Osteoblast (primary cell): Measurements from ENCODE around the gene CREBL2. TPM values are rescaled to one million over a fixed set of nuclear protein-coding genes. Genes with fewer than 3 reads are reported as not detected.
A peak's percentile ranks its signal among the peaks of the same experiment; 100 is the strongest.
"Not testable (repeated sequence)": the region's sequence is repeated elsewhere in the genome, so short reads cannot be mapped to it uniquely, and the experiment has no call there.

ENCODE experiments used
- DNase-seq: peaks from one replicate; pipeline ENCODE4 v3.0.0; 2011; ENCODE audit warnings: low spot score, mixed read lengths; ENCODE audit not compliant: insufficient read length; ENCODE audit errors: missing footprints
- H2AFZ ChIP-seq: 2 replicates; pipeline ENCODE4 v1.6.0; 2011; ENCODE audit warnings: mild to moderate bottlenecking, low read length
- H3K27ac ChIP-seq: 2 replicates; pipeline ENCODE4 v1.5.1; 2011; ENCODE audit warnings: mild to moderate bottlenecking, low read depth, low read length, moderate library complexity
- H3K27me3 ChIP-seq: 2 replicates; pipeline ENCODE4 v1.6.0; 2012; ENCODE audit warnings: mild to moderate bottlenecking, control low read depth, inconsistent platforms, low read length, moderate library complexity; ENCODE audit not compliant: insufficient read depth
- H3K36me3 ChIP-seq: 2 replicates; pipeline ENCODE4 v1.5.1; 2011; ENCODE audit warnings: mild to moderate bottlenecking, low read length, control low read depth, moderate library complexity; ENCODE audit not compliant: insufficient read depth
- H3K4me1 ChIP-seq: 2 replicates; pipeline ENCODE4 v1.5.1; 2011; ENCODE audit warnings: mild to moderate bottlenecking, low read length, control low read depth, moderate library complexity; ENCODE audit not compliant: insufficient read depth
- H3K4me2 ChIP-seq: 2 replicates; pipeline ENCODE4 v1.6.0; 2011; ENCODE audit warnings: mild to moderate bottlenecking, low read length; ENCODE audit not compliant: insufficient read depth
- H3K4me3 ChIP-seq: fragments of 200-600 bp; sonication (generic); 3 replicates; pipeline ENCODE4 v1.5.1; 2012; ENCODE audit warnings: mild to moderate bottlenecking, low read length, inconsistent platforms; ENCODE audit not compliant: insufficient read depth
- H3K79me2 ChIP-seq: 2 replicates; pipeline ENCODE4 v1.6.0; 2012; ENCODE audit warnings: mild to moderate bottlenecking, low read length, control low read depth, inconsistent platforms; ENCODE audit not compliant: insufficient read depth
- H3K9me3 ChIP-seq: 2 replicates; pipeline ENCODE4 v1.5.1; 2011; ENCODE audit warnings: low read depth, low read length, control low read depth
- H4K20me1 ChIP-seq: 2 replicates; pipeline ENCODE4 v1.6.0; 2012; ENCODE audit warnings: mild to moderate bottlenecking, low read length, control low read depth; ENCODE audit not compliant: insufficient read depth
- total RNA-seq: library from RNA; depleted of rRNA; stranded (reverse); fragments of >200 nt; gene quantifications from 2 replicates; pipeline ENCODE4 v1.2.3, GENCODE V29; 2012
- TF ChIP-seq, protein P1 (sequence below): IDR thresholded peaks from 2 replicates; pipeline ENCODE4 v1.5.1; 2011; ENCODE audit warnings: mild to moderate bottlenecking, low read depth, low read length, moderate library complexity; ENCODE audit errors: extremely low read depth

CREBL2 gene
- total RNA-seq, 1 donor = 47.0 TPM

DNA sequence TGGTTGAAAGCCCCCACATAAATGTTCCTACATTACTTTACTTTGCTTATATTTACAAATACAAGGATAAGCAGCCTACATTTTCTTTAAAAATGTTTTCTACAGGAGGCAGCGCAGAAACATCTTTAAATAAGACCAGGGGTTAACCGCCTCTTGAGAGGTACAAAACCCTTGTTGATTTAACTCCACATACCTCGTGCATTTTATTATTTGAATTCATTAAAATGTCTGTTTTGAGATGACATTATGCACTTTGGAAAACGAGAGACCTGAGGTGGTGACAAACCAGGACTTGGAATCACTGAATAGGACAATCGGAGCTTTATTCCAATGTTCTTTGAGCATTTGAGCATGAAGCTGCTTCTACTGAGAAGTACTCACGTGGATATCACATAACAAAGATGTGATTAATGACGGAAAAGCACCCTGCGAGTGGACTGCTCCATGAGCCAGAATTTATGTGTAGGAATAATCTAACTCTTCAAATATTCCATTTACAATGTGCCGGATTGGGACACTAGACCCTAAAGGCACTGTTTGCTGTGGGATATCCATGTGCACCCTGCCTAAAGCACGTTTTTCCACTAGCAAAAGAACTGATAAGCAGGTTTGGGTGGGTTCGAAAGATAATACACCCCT, 48.3 kb upstream of the CREBL2 start:
- TF ChIP-seq, protein P1, sequence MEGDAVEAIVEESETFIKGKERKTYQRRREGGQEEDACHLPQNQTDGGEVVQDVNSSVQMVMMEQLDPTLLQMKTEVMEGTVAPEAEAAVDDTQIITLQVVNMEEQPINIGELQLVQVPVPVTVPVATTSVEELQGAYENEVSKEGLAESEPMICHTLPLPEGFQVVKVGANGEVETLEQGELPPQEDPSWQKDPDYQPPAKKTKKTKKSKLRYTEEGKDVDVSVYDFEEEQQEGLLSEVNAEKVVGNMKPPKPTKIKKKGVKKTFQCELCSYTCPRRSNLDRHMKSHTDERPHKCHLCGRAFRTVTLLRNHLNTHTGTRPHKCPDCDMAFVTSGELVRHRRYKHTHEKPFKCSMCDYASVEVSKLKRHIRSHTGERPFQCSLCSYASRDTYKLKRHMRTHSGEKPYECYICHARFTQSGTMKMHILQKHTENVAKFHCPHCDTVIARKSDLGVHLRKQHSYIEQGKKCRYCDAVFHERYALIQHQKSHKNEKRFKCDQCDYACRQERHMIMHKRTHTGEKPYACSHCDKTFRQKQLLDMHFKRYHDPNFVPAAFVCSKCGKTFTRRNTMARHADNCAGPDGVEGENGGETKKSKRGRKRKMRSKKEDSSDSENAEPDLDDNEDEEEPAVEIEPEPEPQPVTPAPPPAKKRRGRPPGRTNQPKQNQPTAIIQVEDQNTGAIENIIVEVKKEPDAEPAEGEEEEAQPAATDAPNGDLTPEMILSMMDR = no peak
- no peaks in the 10 kb centered on the region for H3K36me3 ChIP-seq
- peaks cover 3% of the 10 kb centered on the region for H3K9me3 ChIP-seq
- H3K4me3 ChIP-seq = peak overlapping the region; percentile 94
- no peaks in the 10 kb centered on the region for H4K20me1 ChIP-seq
- H3K4me1 ChIP-seq = peaks cover 20% of the 10 kb centered on the region
- H2AFZ ChIP-seq = peak overlapping the region; percentile 88
- H3K4me2 ChIP-seq = peak overlapping the region; percentile 91
- peak; percentile 78 for DNase-seq
- peaks cover 24% of the 10 kb centered on the region for H3K79me2 ChIP-seq
- H3K27ac ChIP-seq = peak overlapping the region; percentile 89
- H3K27me3 ChIP-seq = no peaks in the 10 kb centered on the region

DNA sequence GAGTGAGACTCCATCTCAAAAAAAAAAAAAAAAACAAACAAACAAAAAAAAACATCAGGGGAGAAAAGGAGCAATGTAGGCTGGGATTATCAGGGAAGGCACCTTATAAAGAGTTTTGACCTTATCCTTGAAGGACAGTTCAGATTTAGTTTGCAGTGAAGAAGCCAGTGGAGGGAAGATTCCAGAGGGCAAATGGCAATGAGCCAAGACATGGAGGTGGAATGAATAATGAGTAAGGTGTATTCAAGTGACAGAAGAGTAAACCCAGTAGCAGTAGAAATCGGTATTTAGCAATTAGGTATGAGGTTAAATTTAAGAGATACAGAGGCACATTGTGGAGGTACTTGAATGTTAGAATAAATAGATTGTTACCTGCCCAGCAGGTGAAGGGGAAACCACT, 46.8 kb upstream of the CREBL2 start:
- TF ChIP-seq, protein P1 = no peak
- H3K36me3 ChIP-seq = no peaks in the 10 kb centered on the region
- H3K4me3 ChIP-seq = no peak overlapping the region
- peaks cover 3% of the 10 kb centered on the region for H3K9me3 ChIP-seq
- DNase-seq = no peak
- H2AFZ ChIP-seq = no peak overlapping the region
- H3K4me2 ChIP-seq = no peak overlapping the region
- peaks cover 20% of the 10 kb centered on the region for H3K4me1 ChIP-seq
- H3K79me2 ChIP-seq = peaks cover 16% of the 10 kb centered on the region
- H4K20me1 ChIP-seq = no peaks in the 10 kb centered on the region
- H3K27ac ChIP-seq = no peak overlapping the region
- no peaks in the 10 kb centered on the region for H3K27me3 ChIP-seq

DNA sequence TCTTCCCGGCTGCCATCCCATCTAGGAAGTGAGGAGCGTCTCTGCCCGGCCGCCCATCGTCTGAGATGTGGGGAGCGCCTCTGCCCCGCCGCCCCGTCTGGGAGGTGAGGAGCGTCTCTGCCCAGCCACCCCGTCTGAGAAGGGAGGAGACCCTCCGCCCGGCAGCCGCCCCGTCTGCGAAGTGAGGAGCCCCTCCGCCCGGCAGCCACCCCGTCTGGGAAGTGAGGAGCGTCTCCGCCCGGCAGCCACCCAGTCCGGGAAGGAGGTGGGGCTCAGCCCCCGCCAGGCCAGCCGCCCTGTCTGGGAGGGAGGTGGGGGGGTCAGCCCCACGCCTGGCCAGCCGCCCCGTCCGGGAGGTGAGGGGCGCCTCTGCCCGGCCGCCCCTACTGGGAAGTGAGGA, 45.7 kb upstream of the CREBL2 start:
- H3K9me3 ChIP-seq, H3K79me2 ChIP-seq, H3K36me3 ChIP-seq, H2AFZ ChIP-seq, H3K27ac ChIP-seq, H4K20me1 ChIP-seq, DNase-seq, H3K27me3 ChIP-seq, H3K4me2 ChIP-seq, H3K4me3 ChIP-seq: not testable (repeated sequence)
- peaks cover 10% of the 10 kb centered on the region for H3K4me1 ChIP-seq

DNA sequence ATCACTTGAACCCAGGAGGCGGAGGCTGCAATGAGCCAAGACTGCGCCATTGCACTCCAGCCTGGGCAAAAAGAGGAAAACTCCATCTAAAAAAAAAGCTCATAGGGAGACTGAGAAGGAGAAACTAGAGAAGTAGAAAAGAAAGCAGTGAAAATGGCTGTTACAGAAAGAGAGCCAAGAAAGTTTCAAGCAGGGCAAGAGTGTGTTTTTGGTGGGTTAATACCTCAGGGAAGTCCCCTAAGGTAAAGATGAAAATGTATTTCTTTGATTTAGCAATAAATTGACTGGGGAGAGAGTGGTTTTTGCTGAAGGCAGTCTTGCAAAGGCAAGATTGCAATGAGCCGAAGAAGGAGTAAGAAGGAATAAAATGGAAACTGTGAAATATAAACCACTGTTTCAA, 39.0 kb upstream of the CREBL2 start:
- no peak for DNase-seq
- H3K79me2 ChIP-seq = no peaks in the 10 kb centered on the region

More for the DNA sequence above, 39.0 kb upstream of the CREBL2 start:
- H3K4me1 ChIP-seq = no peaks in the 10 kb centered on the region
- TF ChIP-seq, protein P1 = no peak
- no peaks in the 10 kb centered on the region for H3K36me3 ChIP-seq
- no peak overlapping the region for H3K27ac ChIP-seq
- H3K4me3 ChIP-seq = no peak overlapping the region
- no peaks in the 10 kb centered on the region for H4K20me1 ChIP-seq
- H3K9me3 ChIP-seq = no peaks in the 10 kb centered on the region
- H3K27me3 ChIP-seq = no peaks in the 10 kb centered on the region
- no peak overlapping the region for H3K4me2 ChIP-seq
- H2AFZ ChIP-seq = peak overlapping the region; percentile 27
